Measurements from ENCODE around the gene TRPV2.

Gene TRPV2

GRCh38 chr17:16474012-16474725, 58.8 kb downstream of the TRPV2 start:
- DNase-seq (ENCODE audit: low spot score), result no peak

- no peak for DNase-seq (ENCODE audit: low spot score)
These were observed 59.9 kb downstream of the TRPV2 start for GRCh38 chr17:16475179-16475704.

GRCh38 chr17:16477255-16477654, 61.9 kb downstream of the TRPV2 start:
- no peak for DNase-seq (ENCODE audit: low spot score)

GRCh38 chr17:16477666-16478065, 62.3 kb downstream of the TRPV2 start:
- no peak for DNase-seq (ENCODE audit: low spot score)

GRCh38 chr17:16478649-16479048, 63.3 kb downstream of the TRPV2 start:
- DNase-seq (ENCODE audit: low spot score), result no peak

- DNase-seq (ENCODE audit: low spot score), result no peak
These were observed 63.9 kb downstream of the TRPV2 start for GRCh38 chr17:16479264-16479663.

GRCh38 chr17:16480995-16481394, 65.6 kb downstream of the TRPV2 start:
- DNase-seq (ENCODE audit: low spot score), result no peak

- no peak for DNase-seq (ENCODE audit: low spot score)
These were observed 66.9 kb downstream of the TRPV2 start for GRCh38 chr17:16482253-16482652.

GRCh38 chr17:16483021-16483645, 67.8 kb downstream of the TRPV2 start:
- no peak for DNase-seq (ENCODE audit: low spot score)

GRCh38 chr17:16484445-16485175, 69.2 kb downstream of the TRPV2 start:
- DNase-seq (ENCODE audit: low spot score), result no peak
